ENCODE results near the gene ZBTB7C.

ZBTB7C gene

GRCh38 chr18:48084041-48084757 is 325.0 kb downstream of the ZBTB7C start:
- DNase-seq (ENCODE audit: low read depth): no peak

- no peak for DNase-seq (ENCODE audit: low read depth)
Measured at GRCh38 chr18:48080546-48080945, 328.6 kb downstream of the ZBTB7C start.

- DNase-seq (ENCODE audit: low read depth): no peak
Measured at GRCh38 chr18:48079885-48080284, 329.3 kb downstream of the ZBTB7C start.

- no peak for DNase-seq (ENCODE audit: low read depth)
Measured at GRCh38 chr18:48078448-48078847, 330.7 kb downstream of the ZBTB7C start.

- DNase-seq (ENCODE audit: low read depth): no peak
Measured at GRCh38 chr18:48077291-48077690, 331.9 kb downstream of the ZBTB7C start.

GRCh38 chr18:48076461-48076860 is 332.7 kb downstream of the ZBTB7C start:
- DNase-seq (ENCODE audit: low read depth): no peak

- DNase-seq (ENCODE audit: low read depth): no peak
Measured at GRCh38 chr18:48075707-48076093, 333.5 kb downstream of the ZBTB7C start.

- DNase-seq (ENCODE audit: low read depth): no peak
Measured at GRCh38 chr18:48074929-48075706, 334.1 kb downstream of the ZBTB7C start.

- DNase-seq (ENCODE audit: low read depth): no peak
Measured at GRCh38 chr18:48073211-48073930, 335.8 kb downstream of the ZBTB7C start.

- DNase-seq (ENCODE audit: low read depth): no peak
Measured at GRCh38 chr18:48072428-48073204, 336.6 kb downstream of the ZBTB7C start.

- no peak for DNase-seq (ENCODE audit: low read depth)
Measured at GRCh38 chr18:48068916-48069445, 340.2 kb downstream of the ZBTB7C start.

- no peak for DNase-seq (ENCODE audit: low read depth)
Measured at GRCh38 chr18:48066225-48066652, 342.9 kb downstream of the ZBTB7C start.

GRCh38 chr18:48065601-48065995 is 343.6 kb downstream of the ZBTB7C start:
- DNase-seq (ENCODE audit: low read depth): no peak

- DNase-seq (ENCODE audit: low read depth): no peak
Measured at GRCh38 chr18:48064978-48065600, 344.1 kb downstream of the ZBTB7C start.

- DNase-seq (ENCODE audit: low read depth): no peak
Measured at GRCh38 chr18:48061781-48062570, 347.2 kb downstream of the ZBTB7C start.

- DNase-seq (ENCODE audit: low read depth): no peak
Measured at GRCh38 chr18:48060970-48061369, 348.2 kb downstream of the ZBTB7C start.

GRCh38 chr18:48060346-48060745 is 348.8 kb downstream of the ZBTB7C start:
- DNase-seq (ENCODE audit: low read depth): no peak

- no peak for DNase-seq (ENCODE audit: low read depth)
Measured at GRCh38 chr18:48059455-48060010, 349.6 kb downstream of the ZBTB7C start.

GRCh38 chr18:48058486-48058885 is 350.7 kb downstream of the ZBTB7C start:
- DNase-seq (ENCODE audit: low read depth): no peak

- DNase-seq (ENCODE audit: low read depth): no peak
Measured at GRCh38 chr18:48057018-48057417, 352.2 kb downstream of the ZBTB7C start.
